HEK293 (cell line): Measurements from ENCODE around the gene PROM2.

Experiments used
- CTCF ChIP-seq: fragments of 450-650 bp; formaldehyde crosslinking; IDR thresholded peaks from 2 replicates; pipeline ENCODE4 v1.5.1; 2016; ENCODE audit warnings: missing biosample characterization, missing genetic modification characterization
- TCF7L2 ChIP-seq: IDR thresholded peaks from 2 replicates; pipeline ENCODE4 v1.6.1; 2011; ENCODE audit warnings: low read depth, mild to moderate bottlenecking, inconsistent platforms, low read length, moderate library complexity, borderline replicate concordance
- ZNF274 ChIP-seq, 2 experiments: fragments of 200-500 bp in 1 of 2; fragments of 450-650 bp in 1 of 2; sonication (Bioruptor generic) in 1 of 2; formaldehyde crosslinking in 1 of 2; IDR thresholded peaks; 2 replicates each; pipeline versions ENCODE4 v1.5.1 to v1.6.1; 2014 to 2016; ENCODE audit warnings: borderline replicate concordance in 1 of 2, inconsistent platforms in 1 of 2, low read length in 1 of 2, missing biosample characterization in 1 of 2, missing genetic modification characterization in 1 of 2
- ZNF600 ChIP-seq: fragments of 450-650 bp; formaldehyde crosslinking; IDR thresholded peaks from 2 replicates; pipeline ENCODE4 v1.5.1; 2016; ENCODE audit warnings: missing biosample characterization, missing genetic modification characterization
- TF ChIP-seq, protein P1 (sequence below): fragments of 450-650 bp; formaldehyde crosslinking; IDR thresholded peaks from 2 replicates; pipeline ENCODE4 v1.5.1; 2016; ENCODE audit warnings: missing biosample characterization, missing genetic modification characterization, low read depth
- TF ChIP-seq, protein P2 (sequence below): fragments of 450-650 bp; formaldehyde crosslinking; IDR thresholded peaks from 2 replicates; pipeline ENCODE4 v1.5.1; 2016; ENCODE audit warnings: missing biosample characterization, missing genetic modification characterization

DNA sequence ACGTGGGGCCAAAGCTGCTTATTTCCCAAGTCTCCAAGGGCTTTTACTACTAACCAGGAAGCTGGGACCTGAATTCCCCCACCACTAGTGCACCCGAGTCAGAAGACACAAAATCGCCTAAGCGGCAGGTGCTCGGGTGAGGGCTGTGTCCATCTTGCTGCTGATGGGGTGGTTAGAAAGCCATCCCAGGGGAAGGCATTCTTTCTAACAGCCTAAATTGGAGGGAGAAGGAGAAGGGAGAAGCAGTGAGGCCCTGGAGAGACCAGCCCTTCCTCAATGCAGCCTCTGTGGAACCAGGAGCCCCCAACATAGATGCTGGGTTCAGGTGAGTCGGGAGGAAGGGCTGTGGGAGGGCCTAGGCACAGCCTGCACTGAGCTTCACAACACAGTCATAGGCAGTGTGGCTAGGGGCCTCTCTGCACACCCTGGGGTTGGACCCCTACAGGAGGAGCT lies 1.9 kb upstream of the PROM2 start:
- TF ChIP-seq, protein P1, sequence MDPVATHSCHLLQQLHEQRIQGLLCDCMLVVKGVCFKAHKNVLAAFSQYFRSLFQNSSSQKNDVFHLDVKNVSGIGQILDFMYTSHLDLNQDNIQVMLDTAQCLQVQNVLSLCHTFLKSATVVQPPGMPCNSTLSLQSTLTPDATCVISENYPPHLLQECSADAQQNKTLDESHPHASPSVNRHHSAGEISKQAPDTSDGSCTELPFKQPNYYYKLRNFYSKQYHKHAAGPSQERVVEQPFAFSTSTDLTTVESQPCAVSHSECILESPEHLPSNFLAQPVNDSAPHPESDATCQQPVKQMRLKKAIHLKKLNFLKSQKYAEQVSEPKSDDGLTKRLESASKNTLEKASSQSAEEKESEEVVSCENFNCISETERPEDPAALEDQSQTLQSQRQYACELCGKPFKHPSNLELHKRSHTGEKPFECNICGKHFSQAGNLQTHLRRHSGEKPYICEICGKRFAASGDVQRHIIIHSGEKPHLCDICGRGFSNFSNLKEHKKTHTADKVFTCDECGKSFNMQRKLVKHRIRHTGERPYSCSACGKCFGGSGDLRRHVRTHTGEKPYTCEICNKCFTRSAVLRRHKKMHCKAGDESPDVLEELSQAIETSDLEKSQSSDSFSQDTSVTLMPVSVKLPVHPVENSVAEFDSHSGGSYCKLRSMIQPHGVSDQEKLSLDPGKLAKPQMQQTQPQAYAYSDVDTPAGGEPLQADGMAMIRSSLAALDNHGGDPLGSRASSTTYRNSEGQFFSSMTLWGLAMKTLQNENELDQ, result no peak
- TF ChIP-seq TCF7L2 (no peak), ZNF600 (no peak), ZNF274 (IDR thresholded peaks at IDR 0.05; ENCODE audit: low read length) (no peak), ZNF274 (tag by site-specific recombination; IDR thresholded peaks at IDR 0.05; ENCODE audit: borderline replicate concordance) (no peak), CTCF (no peak)
- TF ChIP-seq, protein P2, sequence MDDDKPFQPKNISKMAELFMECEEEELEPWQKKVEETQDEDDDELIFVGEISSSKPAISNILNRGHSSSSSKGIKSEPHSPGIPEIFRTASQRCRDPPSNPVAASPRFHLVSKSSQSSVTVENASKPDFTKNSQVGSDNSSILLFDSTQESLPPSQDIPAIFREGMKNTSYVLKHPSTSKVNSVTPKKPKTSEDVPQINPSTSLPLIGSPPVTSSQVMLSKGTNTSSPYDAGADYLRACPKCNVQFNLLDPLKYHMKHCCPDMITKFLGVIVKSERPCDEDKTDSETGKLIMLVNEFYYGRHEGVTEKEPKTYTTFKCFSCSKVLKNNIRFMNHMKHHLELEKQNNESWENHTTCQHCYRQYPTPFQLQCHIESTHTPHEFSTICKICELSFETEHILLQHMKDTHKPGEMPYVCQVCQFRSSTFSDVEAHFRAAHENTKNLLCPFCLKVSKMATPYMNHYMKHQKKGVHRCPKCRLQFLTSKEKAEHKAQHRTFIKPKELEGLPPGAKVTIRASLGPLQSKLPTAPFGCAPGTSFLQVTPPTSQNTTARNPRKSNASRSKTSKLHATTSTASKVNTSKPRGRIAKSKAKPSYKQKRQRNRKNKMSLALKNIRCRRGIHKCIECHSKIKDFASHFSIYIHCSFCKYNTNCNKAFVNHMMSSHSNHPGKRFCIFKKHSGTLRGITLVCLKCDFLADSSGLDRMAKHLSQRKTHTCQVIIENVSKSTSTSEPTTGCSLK (tag by site-specific recombination), result no peak
